Epidermal melanocyte (primary cell): ENCODE data around the gene MAPK8IP3.
A peak's percentile ranks its signal among the peaks of the same experiment; 100 is the strongest.

ENCODE experiments used
- DNase-seq: peaks from one replicate; pipeline ENCODE4 v3.0.0; 2011; ENCODE audit warnings: low spot score; ENCODE audit not compliant: insufficient read length

MAPK8IP3 gene

GRCh38 chr16:1800701-1801100 is 94.7 kb downstream of the MAPK8IP3 start:
- no peak for DNase-seq

- DNase-seq, result no peak
These were observed 101.6 kb downstream of the MAPK8IP3 start for GRCh38 chr16:1807626-1808025.

- DNase-seq, result no peak
These were observed 102.7 kb downstream of the MAPK8IP3 start for GRCh38 chr16:1808691-1809090.

GRCh38 chr16:1809281-1809801 is 103.3 kb downstream of the MAPK8IP3 start:
- DNase-seq, result no peak

GRCh38 chr16:1810106-1810505 is 104.1 kb downstream of the MAPK8IP3 start:
- no peak for DNase-seq

- DNase-seq, result no peak
These were observed 104.5 kb downstream of the MAPK8IP3 start for GRCh38 chr16:1810536-1810935.

- peak; percentile 53 for DNase-seq
These were observed 106.8 kb downstream of the MAPK8IP3 start for GRCh38 chr16:1812732-1813163.

- DNase-seq, result no peak
These were observed 109.5 kb downstream of the MAPK8IP3 start for GRCh38 chr16:1815461-1815860.

GRCh38 chr16:1816396-1817275 is 110.6 kb downstream of the MAPK8IP3 start:
- DNase-seq, result no peak

GRCh38 chr16:1817276-1817589 is 111.2 kb downstream of the MAPK8IP3 start:
- DNase-seq, result no peak

- DNase-seq, result no peak
These were observed 111.7 kb downstream of the MAPK8IP3 start for GRCh38 chr16:1817716-1818115.

- DNase-seq, result no peak
These were observed 112.3 kb downstream of the MAPK8IP3 start for GRCh38 chr16:1818204-1818872.

GRCh38 chr16:1818873-1819525 is 113.0 kb downstream of the MAPK8IP3 start:
- DNase-seq, result no peak

GRCh38 chr16:1819611-1820010 is 113.6 kb downstream of the MAPK8IP3 start:
- no peak for DNase-seq
